GM19099 (cell line): ENCODE data around the gene SPAG16.

Experiments
- POLR2A ChIP-seq: IDR thresholded peaks from 3 replicates; pipeline ENCODE4 v1.6.1; 2011; ENCODE audit warnings: low read depth; ENCODE audit not compliant: insufficient read length; ENCODE audit errors: extremely low read depth

Gene SPAG16

GRCh38 chr2:213443921-213444320, 159.7 kb downstream of the SPAG16 start:
- TF ChIP-seq POLR2A: no peak

- no peak for TF ChIP-seq POLR2A
Measured at GRCh38 chr2:213451542-213452239, 167.4 kb downstream of the SPAG16 start.

GRCh38 chr2:213455316-213456008, 171.2 kb downstream of the SPAG16 start:
- no peak for TF ChIP-seq POLR2A

- TF ChIP-seq POLR2A: no peak
Measured at GRCh38 chr2:213475433-213475832, 191.2 kb downstream of the SPAG16 start.

GRCh38 chr2:213476641-213477040, 192.4 kb downstream of the SPAG16 start:
- TF ChIP-seq POLR2A: no peak

GRCh38 chr2:213490087-213490486, 205.8 kb downstream of the SPAG16 start:
- no peak for TF ChIP-seq POLR2A

GRCh38 chr2:213491376-213491775, 207.1 kb downstream of the SPAG16 start:
- TF ChIP-seq POLR2A: no peak

- no peak for TF ChIP-seq POLR2A
Measured at GRCh38 chr2:213496226-213496625, 212.0 kb downstream of the SPAG16 start.

- no peak for TF ChIP-seq POLR2A
Measured at GRCh38 chr2:213500881-213501280, 216.6 kb downstream of the SPAG16 start.

GRCh38 chr2:213524164-213524563, 239.9 kb downstream of the SPAG16 start:
- no peak for TF ChIP-seq POLR2A

- TF ChIP-seq POLR2A: no peak
Measured at GRCh38 chr2:213537579-213537978, 253.3 kb downstream of the SPAG16 start.

GRCh38 chr2:213544940-213545339, 260.7 kb downstream of the SPAG16 start:
- TF ChIP-seq POLR2A: no peak

- no peak for TF ChIP-seq POLR2A
Measured at GRCh38 chr2:213545481-213545880, 261.2 kb downstream of the SPAG16 start.

GRCh38 chr2:213545964-213546475, 261.8 kb downstream of the SPAG16 start:
- no peak for TF ChIP-seq POLR2A

GRCh38 chr2:213551526-213551925, 267.3 kb downstream of the SPAG16 start:
- no peak for TF ChIP-seq POLR2A

- TF ChIP-seq POLR2A: no peak
Measured at GRCh38 chr2:213559053-213559452, 274.8 kb downstream of the SPAG16 start.
